Natural killer cell (primary cell): ENCODE measurements around the gene CSTF3. TPM values are rescaled to one million over a fixed set of nuclear protein-coding genes. Genes with fewer than 3 reads are reported as not detected.

Experiments
- ATAC-seq, 3 donors: fragments of 150-1000 bp in 2 of 3; fragments of 200-7000 bp in 1 of 3; cut with Tn5 transposase; 1 replicate in 1 of 3; 2 replicates in 2 of 3; pipeline ENCODE4 v1.10.0; 2021; ENCODE audit warnings: mild to moderate bottlenecking in 2 of 3, moderate library complexity in 2 of 3
- DNase-seq, 2 donors: peaks; one replicate each; pipeline versions ENCODE4 v3.0.0 to v3.0.0-alpha.2; 2013 to 2021; ENCODE audit warnings: mixed read lengths in 1 of 2
- H3K27ac ChIP-seq: one replicate; pipeline ENCODE4 v1.5.1; 2013; ENCODE audit warnings: mild to moderate bottlenecking, low read length
- H3K27me3 ChIP-seq: one replicate; pipeline ENCODE4 v1.6.1; 2013; ENCODE audit warnings: low read length; ENCODE audit not compliant: control insufficient read depth, insufficient read depth
- H3K36me3 ChIP-seq: one replicate; pipeline ENCODE4 v1.6.1; 2013; ENCODE audit warnings: low read length; ENCODE audit not compliant: control insufficient read depth, insufficient read depth
- H3K4me1 ChIP-seq: one replicate; pipeline ENCODE4 v1.6.1; 2013; ENCODE audit warnings: low read length; ENCODE audit not compliant: control insufficient read depth, insufficient read depth
- H3K4me3 ChIP-seq: one replicate; pipeline ENCODE4 v1.5.1; 2013; ENCODE audit warnings: low read length
- H3K9me3 ChIP-seq: one replicate; pipeline ENCODE4 v1.6.1; 2013; ENCODE audit warnings: low read length; ENCODE audit not compliant: control insufficient read depth, insufficient read depth
- H3K27ac Mint-ChIP-seq, 2 donors: one replicate each; pipeline ENCODE4 v1.8.0; 2022; ENCODE audit warnings: mild to moderate bottlenecking in 2 of 2, mixed read lengths in 2 of 2, moderate library complexity in 1 of 2
- H3K27me3 Mint-ChIP-seq, 2 donors: one replicate each; pipeline ENCODE4 v1.8.0; 2022; ENCODE audit warnings: low read depth in 2 of 2, mixed read lengths in 2 of 2
- H3K36me3 Mint-ChIP-seq: one replicate; pipeline ENCODE4 v1.8.0; 2022; ENCODE audit warnings: mixed read lengths
- H3K4me1 Mint-ChIP-seq, 2 donors: one replicate each; pipeline ENCODE4 v1.8.0; 2022; ENCODE audit warnings: mixed read lengths in 2 of 2
- H3K4me3 Mint-ChIP-seq: one replicate; pipeline ENCODE4 v1.8.0; 2022; ENCODE audit warnings: mild to moderate bottlenecking, moderate library complexity, mixed read lengths
- H3K9me3 Mint-ChIP-seq, 2 donors: one replicate each; pipeline ENCODE4 v1.8.0; 2022; ENCODE audit warnings: mixed read lengths in 2 of 2
- CTCF ChIP-seq: fragments of 200-600 bp; IDR thresholded peaks from one replicate; pipeline ENCODE4 v1.8.0; 2022; ENCODE audit warnings: antibody characterized with exemption
- WGBS: methylation state at CpG from one replicate; pipeline ENCODE4 v1.1.7; 2013; ENCODE audit warnings: missing lambda C conversion rate; ENCODE audit not compliant: insufficient coverage; 5-methylcytosine and 5-hydroxymethylcytosine counted together
- intact Hi-C: fragments of 100-400 bp; cut with micrococcal nuclease; formaldehyde crosslinking; loops from one replicate; pipeline ENCODE4 v1.14.2; 2022
- total RNA-seq, 4 donors: library from RNA; stranded (reverse); fragments of 120-200 nt in 1 of 4; gene quantifications; one replicate each; pipeline versions ENCODE4 v1.2.3 to v1.2.4, GENCODE V29; 2013 to 2022

CSTF3 gene
- total RNA-seq, 3 donors from 2014 or later (not counting 1 experiment from before 2014, with no cell fraction given) = 10.9 to 15.6 (median 12.0) TPM

- Mint-ChIP-seq H3K4me1 (no peaks in the 10 kb centered on the region), H3K36me3 (no peaks in the 10 kb centered on the region), H3K9me3 (no peaks in the 10 kb centered on the region), H3K27me3 (no peaks in the 10 kb centered on the region), H3K4me3 (no peak overlapping the region), H3K27ac (no peak overlapping the region)
- Histone ChIP-seq H3K9me3 (no peaks in the 10 kb centered on the region), H3K4me3 (no peak overlapping the region), H3K27me3 (no peaks in the 10 kb centered on the region), H3K4me1 (no peaks in the 10 kb centered on the region), H3K27ac (no peak overlapping the region), H3K36me3 (peaks cover 8% of the 10 kb centered on the region)
- WGBS = 78% methylated on average over 1 of the region's 3 CpGs
- TF ChIP-seq CTCF = no peak
- no peak for DNase-seq
- intact Hi-C loops = no loop called here
- no peak for ATAC-seq
These were observed 27.0 kb downstream of the CSTF3 start for GRCh38 chr11:33134276-33134675.

GRCh38 chr11:33133761-33134160 is 27.5 kb downstream of the CSTF3 start:
- H3K27ac Mint-ChIP-seq = no peak overlapping the region
- no peak overlapping the region for H3K4me3 ChIP-seq
- no peaks in the 10 kb centered on the region for H3K27me3 ChIP-seq
- H3K4me1 ChIP-seq = no peaks in the 10 kb centered on the region
- ATAC-seq (no peak), DNase-seq (no peak)
- no peak overlapping the region for H3K27ac ChIP-seq
- H3K4me3 Mint-ChIP-seq = no peak overlapping the region
- intact Hi-C loops = no loop called here
- H3K9me3 ChIP-seq = no peaks in the 10 kb centered on the region
- H3K36me3 Mint-ChIP-seq = no peaks in the 10 kb centered on the region
- H3K4me1 Mint-ChIP-seq = peaks cover 0 to 3% of the 10 kb centered on the region in 2 donors
- WGBS = 94% methylated on average over 1 of the region's 3 CpGs
- TF ChIP-seq CTCF = no peak
- H3K36me3 ChIP-seq = peaks cover 6% of the 10 kb centered on the region
- no peaks in the 10 kb centered on the region for H3K27me3 Mint-ChIP-seq
- no peaks in the 10 kb centered on the region for H3K9me3 Mint-ChIP-seq

- no peaks in the 10 kb centered on the region for H3K27me3 Mint-ChIP-seq
- H3K36me3 Mint-ChIP-seq = no peaks in the 10 kb centered on the region
- no peak overlapping the region for H3K4me3 ChIP-seq
- H3K27ac Mint-ChIP-seq = no peak overlapping the region
- DNase-seq (no peak), ATAC-seq (no peak)
- 100% methylated on average over 1 of the region's 4 CpGs for WGBS
- peaks cover 3% of the 10 kb centered on the region for H3K36me3 ChIP-seq
- H3K4me1 ChIP-seq = no peaks in the 10 kb centered on the region
- H3K4me1 Mint-ChIP-seq = peaks cover 0 to 6% of the 10 kb centered on the region in 2 donors
- no peaks in the 10 kb centered on the region for H3K9me3 ChIP-seq
- intact Hi-C loops = no loop called here
- no peak for TF ChIP-seq CTCF
- H3K27ac ChIP-seq = no peak overlapping the region
- no peaks in the 10 kb centered on the region for H3K9me3 Mint-ChIP-seq
- H3K4me3 Mint-ChIP-seq = no peak overlapping the region
- H3K27me3 ChIP-seq = no peaks in the 10 kb centered on the region
These were observed 28.8 kb downstream of the CSTF3 start for GRCh38 chr11:33132510-33132909.

GRCh38 chr11:33128739-33129138 is 32.5 kb downstream of the CSTF3 start:
- H3K9me3 Mint-ChIP-seq = no peaks in the 10 kb centered on the region
- DNase-seq (no peak), ATAC-seq (no peak)
- H3K4me1 ChIP-seq = no peaks in the 10 kb centered on the region
- H3K4me3 ChIP-seq = no peak overlapping the region
- H3K27me3 Mint-ChIP-seq = no peaks in the 10 kb centered on the region
- H3K27ac Mint-ChIP-seq = no peak overlapping the region
- no peak overlapping the region for H3K27ac ChIP-seq
- H3K9me3 ChIP-seq = no peaks in the 10 kb centered on the region
- no peak overlapping the region for H3K4me3 Mint-ChIP-seq
- no peaks in the 10 kb centered on the region for H3K27me3 ChIP-seq
- H3K36me3 ChIP-seq = no peaks in the 10 kb centered on the region
- no peak for TF ChIP-seq CTCF
- 92% methylated on average over 2 of the region's 2 CpGs for WGBS
- no peaks in the 10 kb centered on the region for H3K36me3 Mint-ChIP-seq
- peaks cover 5 to 6% of the 10 kb centered on the region in 2 donors for H3K4me1 Mint-ChIP-seq
- intact Hi-C loops = no loop called here
